HEK293T (cell line): ENCODE measurements around the gene WWC1.

Experiments used
- CTBP1 ChIP-seq: fragments of 450-650 bp; IDR thresholded peaks from 2 replicates; pipeline ENCODE4 v1.6.1; 2016; ENCODE audit warnings: borderline replicate concordance
- ELF4 ChIP-seq: fragments of 450-650 bp; IDR thresholded peaks from 2 replicates; pipeline ENCODE4 v1.6.1; 2017; ENCODE audit warnings: antibody characterized with exemption
- FOXA1 ChIP-seq: fragments of 450-650 bp; IDR thresholded peaks from 2 replicates; pipeline ENCODE4 v1.6.1; 2016; ENCODE audit warnings: mild to moderate bottlenecking
- FOXK2 ChIP-seq: fragments of 450-650 bp; IDR thresholded peaks from 2 replicates; pipeline ENCODE4 v1.6.1; 2016; ENCODE audit warnings: mild to moderate bottlenecking
- FOXM1 ChIP-seq: fragments of 450-650 bp; IDR thresholded peaks from 2 replicates; pipeline ENCODE4 v1.6.1; 2017; ENCODE audit warnings: mild to moderate bottlenecking, borderline replicate concordance
- HDGF ChIP-seq: fragments of 450-650 bp; IDR thresholded peaks from 2 replicates; pipeline ENCODE4 v1.6.1; 2017; ENCODE audit warnings: antibody characterized with exemption, borderline replicate concordance
- NFRKB ChIP-seq: fragments of 450-650 bp; IDR thresholded peaks from 2 replicates; pipeline ENCODE4 v1.6.1; 2016; ENCODE audit warnings: mild to moderate bottlenecking, moderate library complexity
- PKNOX1 ChIP-seq: fragments of 450-650 bp; IDR thresholded peaks from 2 replicates; pipeline ENCODE4 v1.6.1; 2016
- SP1 ChIP-seq: fragments of 450-650 bp; IDR thresholded peaks from 2 replicates; pipeline ENCODE4 v1.6.1; 2017
- SUZ12 ChIP-seq: fragments of 450-650 bp; IDR thresholded peaks from 2 replicates; pipeline ENCODE4 v1.6.1; 2016; ENCODE audit warnings: mild to moderate bottlenecking
- TARDBP ChIP-seq: fragments of 450-650 bp; IDR thresholded peaks from 2 replicates; pipeline ENCODE4 v1.6.1; 2016
- ZNF384 ChIP-seq: fragments of 450-650 bp; IDR thresholded peaks from 2 replicates; pipeline ENCODE4 v1.6.1; 2016

GRCh38 chr5:168457542-168457941 lies 166.1 kb downstream of the WWC1 start:
- TF ChIP-seq TARDBP: no peak
- no peak for TF ChIP-seq NFRKB
- TF ChIP-seq CTBP1: no peak
- TF ChIP-seq PKNOX1: no peak
- no peak for TF ChIP-seq SUZ12
- no peak for TF ChIP-seq SP1
- TF ChIP-seq HDGF: no peak
- TF ChIP-seq FOXM1: no peak
- no peak for TF ChIP-seq FOXK2
- no peak for TF ChIP-seq ELF4
- no peak for TF ChIP-seq ZNF384
- no peak for TF ChIP-seq FOXA1
